ENCODE results near the gene DHRSX.
"Not testable (repeated sequence)": the region's sequence is repeated elsewhere in the genome, so short reads cannot be mapped to it uniquely, and the experiment has no call there.

The DHRSX gene

DNA sequence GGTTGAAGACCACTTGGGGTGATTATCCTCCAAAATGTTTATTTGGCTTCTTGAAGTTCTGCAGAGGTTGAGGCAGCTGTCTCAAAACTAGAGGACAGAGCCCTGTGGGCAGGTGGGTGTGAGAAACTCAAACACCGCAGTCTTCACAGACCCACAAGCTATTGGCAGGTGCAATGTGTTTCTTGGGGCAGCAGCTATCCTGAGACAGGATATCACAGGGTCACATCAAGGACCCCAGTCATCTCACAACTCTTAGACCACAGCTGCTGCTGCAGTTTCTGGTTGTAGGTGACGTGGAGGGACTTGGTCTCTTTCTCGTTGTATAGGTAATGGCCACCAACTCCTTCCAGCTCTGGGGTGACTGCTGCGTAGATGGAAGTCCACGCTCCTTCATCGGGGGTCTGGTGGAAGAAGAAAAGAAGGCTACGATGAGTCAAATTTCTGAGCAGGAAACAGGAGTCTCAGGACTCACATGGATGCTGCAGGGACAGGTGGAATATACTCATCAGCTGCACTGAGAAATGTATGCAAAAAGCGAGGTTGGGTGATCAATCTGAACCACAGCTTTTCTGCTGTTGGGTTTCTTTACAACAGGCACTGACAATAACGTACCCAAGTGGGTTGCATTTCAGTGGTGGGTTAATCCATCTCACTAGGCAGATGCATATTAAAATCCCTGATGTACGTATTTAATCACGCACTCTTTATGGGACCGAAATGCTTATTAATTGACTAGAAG, 279.8 kb downstream of the DHRSX start:
- Histone ChIP-seq H3K4me2 (no peak overlapping the region), H3K27ac (no peak overlapping the region), H3K79me2 (ENCODE audit: insufficient read depth, low read depth) (no peaks in the 10 kb centered on the region), H3K9ac (no peak overlapping the region), H3K4me1 (ENCODE audit: low read depth, poor library complexity, severe bottlenecking) (no peaks in the 10 kb centered on the region), H4K20me1 (ENCODE audit: insufficient read depth) (no peaks in the 10 kb centered on the region), H3K27me3 (ENCODE audit: insufficient read depth, low read depth) (no peaks in the 10 kb centered on the region), H3K4me3 (IDR thresholded peaks at IDR 0.05; ENCODE audit: insufficient read depth, low read depth, low read length) (no peak overlapping the region), H2AFZ (ENCODE audit: low read depth) (no peak overlapping the region), H3K36me3 (ENCODE audit: insufficient read depth) (no peaks in the 10 kb centered on the region)
- TF ChIP-seq CTCF (conservative IDR thresholded peaks at IDR 0.05; ENCODE audit: low read depth, low read length): no peak

DNA sequence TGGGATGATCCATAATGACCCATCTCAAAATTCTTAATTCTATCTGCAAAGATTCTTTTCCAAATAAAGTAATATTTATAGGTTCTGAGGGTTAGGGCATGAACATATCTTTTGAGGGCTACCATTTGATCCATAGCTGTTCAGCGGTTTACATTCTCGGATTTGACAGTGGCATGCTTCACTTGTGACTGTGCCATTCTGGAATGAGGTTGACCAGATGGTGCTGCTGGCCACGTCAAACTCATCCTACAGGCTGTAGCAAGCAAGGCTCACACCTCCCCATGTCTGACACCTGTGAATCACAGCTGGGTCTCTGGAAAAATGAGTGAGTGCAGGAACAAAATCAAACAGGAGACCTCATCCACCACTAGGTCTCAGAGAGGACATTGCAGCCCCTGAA, 280.5 kb downstream of the DHRSX start:
- Histone ChIP-seq H3K36me3 (ENCODE audit: insufficient read depth) (no peaks in the 10 kb centered on the region), H3K9ac (no peak overlapping the region), H3K4me3 (IDR thresholded peaks at IDR 0.05; ENCODE audit: insufficient read depth, low read depth, low read length) (no peak overlapping the region), H3K27ac (no peak overlapping the region), H3K4me1 (ENCODE audit: low read depth, poor library complexity, severe bottlenecking) (no peaks in the 10 kb centered on the region), H3K79me2 (ENCODE audit: insufficient read depth, low read depth) (no peaks in the 10 kb centered on the region), H3K27me3 (ENCODE audit: insufficient read depth, low read depth) (no peaks in the 10 kb centered on the region), H2AFZ (ENCODE audit: low read depth) (no peak overlapping the region), H3K4me2 (no peak overlapping the region), H4K20me1 (ENCODE audit: insufficient read depth) (no peaks in the 10 kb centered on the region)
- no peak for TF ChIP-seq CTCF (conservative IDR thresholded peaks at IDR 0.05; ENCODE audit: low read depth, low read length)

GRCh38 chrX:2214138-2214823, 286.5 kb downstream of the DHRSX start:
- not testable (repeated sequence) for H3K36me3 ChIP-seq (ENCODE audit: insufficient read depth); H3K4me1 ChIP-seq (ENCODE audit: low read depth, poor library complexity, severe bottlenecking); H3K27me3 ChIP-seq (ENCODE audit: insufficient read depth, low read depth); H2AFZ ChIP-seq (ENCODE audit: low read depth); H3K9ac ChIP-seq; H4K20me1 ChIP-seq (ENCODE audit: insufficient read depth); H3K4me2 ChIP-seq; H3K79me2 ChIP-seq (ENCODE audit: insufficient read depth, low read depth); H3K27ac ChIP-seq; H3K4me3 ChIP-seq (IDR thresholded peaks at IDR 0.05; ENCODE audit: insufficient read depth, low read depth, low read length)

GRCh38 chrX:2211667-2212066, 289.1 kb downstream of the DHRSX start:
- H3K4me2 ChIP-seq; H4K20me1 ChIP-seq (ENCODE audit: insufficient read depth); H3K4me1 ChIP-seq (ENCODE audit: low read depth, poor library complexity, severe bottlenecking); H3K79me2 ChIP-seq (ENCODE audit: insufficient read depth, low read depth); H3K27ac ChIP-seq; H3K9ac ChIP-seq; H3K4me3 ChIP-seq (IDR thresholded peaks at IDR 0.05; ENCODE audit: insufficient read depth, low read depth, low read length); H3K27me3 ChIP-seq (ENCODE audit: insufficient read depth, low read depth); H3K36me3 ChIP-seq (ENCODE audit: insufficient read depth); H2AFZ ChIP-seq (ENCODE audit: low read depth): not testable (repeated sequence)

DNA sequence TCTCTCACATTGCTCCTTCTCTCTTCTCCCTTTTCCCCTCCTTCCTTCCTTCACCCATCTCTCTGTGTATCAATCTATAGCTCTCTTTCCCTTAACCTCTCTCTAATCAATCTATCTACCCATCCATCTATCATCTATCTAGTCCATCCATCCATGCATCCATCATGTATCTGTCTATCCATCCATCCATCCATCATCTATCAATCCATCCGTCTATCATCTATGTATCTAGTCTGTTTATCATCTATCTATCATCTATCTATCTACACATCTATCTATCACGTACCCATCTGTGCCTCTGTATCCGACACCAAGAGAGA, 307.5 kb downstream of the DHRSX start:
- H4K20me1 ChIP-seq (ENCODE audit: insufficient read depth): no peaks in the 10 kb centered on the region
- no peaks in the 10 kb centered on the region for H3K36me3 ChIP-seq (ENCODE audit: insufficient read depth)
- TF ChIP-seq CTCF (conservative IDR thresholded peaks at IDR 0.05; ENCODE audit: low read depth, low read length): no peak
- no peak overlapping the region for H3K4me2 ChIP-seq
- no peaks in the 10 kb centered on the region for H3K4me1 ChIP-seq (ENCODE audit: low read depth, poor library complexity, severe bottlenecking)
- H2AFZ ChIP-seq (ENCODE audit: low read depth): no peak overlapping the region
- no peak overlapping the region for H3K27ac ChIP-seq
- no peak overlapping the region for H3K4me3 ChIP-seq (IDR thresholded peaks at IDR 0.05; ENCODE audit: insufficient read depth, low read depth, low read length)
- no peaks in the 10 kb centered on the region for H3K79me2 ChIP-seq (ENCODE audit: insufficient read depth, low read depth)
- H3K27me3 ChIP-seq (ENCODE audit: insufficient read depth, low read depth): no peaks in the 10 kb centered on the region
- no peak overlapping the region for H3K9ac ChIP-seq
